Inflammatory macrophage treated with lipopolysaccharide for 4 hours (primary cell): Measurements from ENCODE around the gene LSM4.
"Not testable (repeated sequence)": the region's sequence is repeated elsewhere in the genome, so short reads cannot be mapped to it uniquely, and the experiment has no call there.

Experiments used
- DNase-seq: peaks from one replicate; pipeline ENCODE4 v3.0.0-alpha.2; 2020

LSM4 gene

GRCh38 chr19:18322759-18323460 is at the start of gene LSM4:
TSS of gene LSM4 (minus strand) at chr19:18323076. CDS start at chr19:18323020, 56 bp downstream.
- peak; percentile 98 for DNase-seq

- no peak for DNase-seq
Observed at GRCh38 chr19:18368504-18369222, 45.8 kb upstream of the LSM4 start.

GRCh38 chr19:18366021-18366435 is 43.2 kb upstream of the LSM4 start:
- peak; percentile 88 for DNase-seq

GRCh38 chr19:18364826-18365528 is 42.1 kb upstream of the LSM4 start:
- peak; percentile 96 for DNase-seq

GRCh38 chr19:18364277-18364825 is 41.5 kb upstream of the LSM4 start:
- not testable (repeated sequence) for DNase-seq

- DNase-seq = no peak
Observed at GRCh38 chr19:18363787-18364186, 40.9 kb upstream of the LSM4 start.

GRCh38 chr19:18362934-18363542 is 40.2 kb upstream of the LSM4 start:
- DNase-seq = no peak

GRCh38 chr19:18361646-18362045 is 38.8 kb upstream of the LSM4 start:
- no peak for DNase-seq

GRCh38 chr19:18357041-18357440 is 34.2 kb upstream of the LSM4 start:
- DNase-seq = no peak

GRCh38 chr19:18354743-18355142 is 31.9 kb upstream of the LSM4 start:
- not testable (repeated sequence) for DNase-seq

- no peak for DNase-seq
Observed at GRCh38 chr19:18353378-18354005, 30.6 kb upstream of the LSM4 start.

GRCh38 chr19:18351544-18351943 is 28.7 kb upstream of the LSM4 start:
- no peak for DNase-seq

- no peak for DNase-seq
Observed at GRCh38 chr19:18350490-18350889, 27.6 kb upstream of the LSM4 start.

- peak; percentile 59 for DNase-seq
Observed at GRCh38 chr19:18349524-18350128, 26.8 kb upstream of the LSM4 start.

- not testable (repeated sequence) for DNase-seq
Observed at GRCh38 chr19:18348818-18349339, 26.0 kb upstream of the LSM4 start.

- DNase-seq = no peak
Observed at GRCh38 chr19:18348171-18348570, 25.3 kb upstream of the LSM4 start.

GRCh38 chr19:18346091-18346490 is 23.2 kb upstream of the LSM4 start:
- DNase-seq = no peak

GRCh38 chr19:18345296-18345695 is 22.4 kb upstream of the LSM4 start:
- no peak for DNase-seq

GRCh38 chr19:18344582-18344950 is 21.7 kb upstream of the LSM4 start:
- no peak for DNase-seq

GRCh38 chr19:18342090-18342632 is 19.3 kb upstream of the LSM4 start:
- DNase-seq = no peak
